HG03196 (cell line): ENCODE measurements around the gene TRIM75.
"Not testable (repeated sequence)": the region's sequence is repeated elsewhere in the genome, so short reads cannot be mapped to it uniquely, and the experiment has no call there.

Experiments
- ATAC-seq: cut with Tn5 transposase; IDR thresholded peaks from one replicate; pipeline ENCODE4 v1.9.1; 2021; ENCODE audit not compliant: unreplicated experiment

Gene TRIM75

GRCh38 chr4:165053645-165054044 lies at the start of gene TRIM75:
TSS of gene TRIM75 (plus strand) at chr4:165053866. CDS start at chr4:165059148, 5,282 bp downstream.
- no peak for ATAC-seq

- no peak for ATAC-seq
Observed at GRCh38 chr4:165005352-165005925, 48.2 kb upstream of the TRIM75 start.

DNA sequence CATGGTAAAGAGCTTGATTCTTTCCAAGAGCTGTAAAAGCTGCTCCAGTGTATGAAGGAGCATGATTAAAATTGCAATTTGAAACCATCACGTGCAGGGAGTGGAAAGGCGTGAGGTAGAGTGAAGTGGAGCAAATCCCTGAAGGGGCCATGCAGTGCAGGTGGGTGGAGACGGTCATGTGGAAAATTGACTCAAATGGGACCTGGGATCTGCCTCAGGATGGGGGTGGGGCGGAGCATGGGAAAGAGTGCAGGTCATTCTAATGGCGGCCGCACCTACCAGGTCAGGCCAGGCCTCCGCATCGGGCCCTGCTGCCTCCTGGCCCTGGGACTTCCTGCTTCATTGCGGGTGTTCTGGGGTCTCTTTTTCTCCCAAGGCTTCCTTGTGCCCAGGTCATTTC lies 47.2 kb upstream of the TRIM75 start:
- ATAC-seq: no peak

- ATAC-seq: no peak
Observed at GRCh38 chr4:165006886-165007285, 46.8 kb upstream of the TRIM75 start.

- no peak for ATAC-seq
Observed at GRCh38 chr4:165009493-165010227, 44.0 kb upstream of the TRIM75 start.

- no peak for ATAC-seq
Observed at GRCh38 chr4:165010487-165010886, 43.2 kb upstream of the TRIM75 start.

DNA sequence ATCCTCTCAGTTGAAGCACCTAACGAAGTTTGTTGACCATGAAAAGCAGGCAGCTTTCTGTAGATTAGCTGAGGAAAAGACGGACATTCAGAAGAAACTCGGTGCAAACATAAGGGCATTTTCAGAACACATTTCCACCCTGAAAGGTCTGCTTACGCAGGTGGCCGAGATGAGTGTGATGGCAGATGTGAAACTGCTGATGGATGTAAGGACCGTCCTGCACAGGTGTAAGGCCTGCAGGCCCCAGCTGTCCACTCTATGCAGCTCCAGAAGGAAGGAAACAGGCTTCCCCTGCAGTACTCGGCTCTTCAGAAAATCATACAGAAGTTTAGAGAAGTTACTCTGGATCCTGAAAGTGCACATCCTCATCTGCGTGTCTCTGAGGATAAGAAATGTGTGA lies 42.7 kb upstream of the TRIM75 start:
- no peak for ATAC-seq

DNA sequence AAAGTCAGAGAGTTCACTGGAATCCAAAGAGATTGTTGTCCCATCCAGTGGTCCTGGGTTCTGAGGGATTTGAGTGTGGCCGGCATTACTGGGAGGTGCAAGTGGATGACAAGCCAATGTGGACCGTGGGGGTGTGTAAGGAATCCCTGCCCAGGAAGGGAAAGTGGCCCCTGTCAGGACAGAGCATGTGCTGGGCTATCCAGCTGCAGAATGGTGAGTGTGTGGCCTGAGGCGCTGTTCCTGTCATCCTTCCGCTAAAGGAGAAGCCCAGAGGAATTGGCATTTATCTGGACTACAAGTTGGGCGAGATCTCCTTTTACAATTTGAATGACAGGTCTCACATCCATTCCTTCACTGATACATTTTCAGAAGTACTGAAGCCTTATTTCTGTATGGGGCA lies 42.3 kb upstream of the TRIM75 start:
- no peak for ATAC-seq

DNA sequence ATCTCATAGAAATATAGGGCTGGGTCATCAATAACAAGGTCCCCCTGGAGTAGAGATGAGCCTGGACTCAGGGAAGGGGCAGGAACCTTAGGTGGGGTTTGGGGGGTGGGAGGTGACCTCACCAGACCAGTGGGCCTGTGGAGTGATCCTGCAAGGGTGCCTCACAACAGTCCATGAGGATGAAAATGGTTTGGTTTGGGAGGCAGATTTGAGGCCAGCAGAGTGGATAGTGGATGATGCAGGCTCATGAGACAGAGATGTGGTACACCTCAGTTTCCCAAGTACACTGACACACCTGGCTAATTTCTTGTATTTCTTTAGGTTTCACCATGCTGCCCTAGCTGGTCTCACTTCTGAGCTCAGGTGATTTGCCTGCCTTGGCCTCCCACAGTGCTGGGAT lies 40.0 kb upstream of the TRIM75 start:
- ATAC-seq: no peak

DNA sequence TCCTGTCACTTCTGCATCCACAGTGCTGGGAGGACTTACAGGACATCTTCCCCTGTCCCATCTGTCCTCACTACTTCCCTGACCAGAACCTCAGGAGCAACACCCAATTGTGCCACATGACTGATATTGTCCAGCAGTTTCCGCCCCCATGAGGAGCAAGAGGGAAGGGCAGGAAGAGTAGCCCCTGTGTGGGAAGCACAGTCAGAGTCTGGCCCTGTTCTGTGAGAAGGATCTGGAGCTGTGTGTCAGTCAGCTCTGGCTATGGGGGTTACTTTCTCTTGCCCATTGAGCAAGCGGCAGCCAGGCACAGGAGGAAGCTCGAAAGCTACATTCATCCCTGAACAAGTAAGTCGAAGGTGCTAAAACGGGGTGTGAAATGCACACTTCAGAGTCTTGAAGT lies 36.7 kb upstream of the TRIM75 start:
- no peak for ATAC-seq

GRCh38 chr4:165019995-165020394 lies 33.7 kb upstream of the TRIM75 start:
- not testable (repeated sequence) for ATAC-seq

- ATAC-seq: not testable (repeated sequence)
Observed at GRCh38 chr4:165025782-165026181, 27.9 kb upstream of the TRIM75 start.

- ATAC-seq: no peak
Observed at GRCh38 chr4:165027762-165028402, 25.8 kb upstream of the TRIM75 start.

GRCh38 chr4:165031436-165032211 lies 22.0 kb upstream of the TRIM75 start, which contains the start of gene TRIM60:
TSS of gene TRIM60 (plus strand) at chr4:165031999. CDS start at chr4:165040073, 8,074 bp downstream.
- ATAC-seq: no peak

- no peak for ATAC-seq
Observed at GRCh38 chr4:165048170-165048569, 5.5 kb upstream of the TRIM75 start.

DNA sequence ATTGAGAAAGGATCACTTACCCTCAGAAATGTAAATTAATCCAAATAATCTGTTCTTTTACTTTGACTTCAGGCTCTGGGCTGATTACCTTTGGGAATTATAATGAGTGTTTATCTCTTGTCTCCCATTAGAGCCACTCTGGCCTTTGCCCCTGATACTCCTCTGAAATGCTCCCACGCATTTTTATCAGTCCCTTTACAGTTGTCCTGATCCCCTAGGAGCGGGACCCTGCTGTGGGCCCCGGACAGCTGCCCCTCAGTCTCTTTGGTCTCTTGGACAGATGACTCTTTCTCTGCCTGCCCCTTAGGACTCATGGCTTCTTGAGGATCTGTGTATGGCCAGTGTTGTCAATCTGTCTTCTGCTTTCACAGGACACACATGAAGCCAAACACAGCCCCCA lies 1.0 kb upstream of the TRIM75 start:
- ATAC-seq: no peak

DNA sequence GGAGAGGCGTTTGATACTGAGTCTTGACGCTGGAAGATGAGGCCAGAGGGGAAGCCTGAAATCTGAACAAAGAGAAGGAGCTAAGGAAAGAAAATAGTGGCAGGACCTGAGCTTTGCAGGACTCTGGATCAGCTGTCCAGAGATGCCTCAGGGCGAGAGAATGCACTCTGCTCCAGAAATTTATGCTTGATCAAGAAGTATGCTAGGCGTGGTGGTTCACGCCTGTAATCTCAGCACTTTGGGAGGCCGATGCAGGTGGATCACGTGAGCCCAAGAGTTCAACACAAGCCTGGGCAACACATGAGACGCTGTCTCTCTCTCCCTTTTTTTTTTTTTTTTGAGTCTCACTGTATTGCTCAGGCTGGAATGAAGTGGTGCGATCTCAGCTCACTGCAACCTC lies 1.9 kb downstream of the TRIM75 start:
- no peak for ATAC-seq

DNA sequence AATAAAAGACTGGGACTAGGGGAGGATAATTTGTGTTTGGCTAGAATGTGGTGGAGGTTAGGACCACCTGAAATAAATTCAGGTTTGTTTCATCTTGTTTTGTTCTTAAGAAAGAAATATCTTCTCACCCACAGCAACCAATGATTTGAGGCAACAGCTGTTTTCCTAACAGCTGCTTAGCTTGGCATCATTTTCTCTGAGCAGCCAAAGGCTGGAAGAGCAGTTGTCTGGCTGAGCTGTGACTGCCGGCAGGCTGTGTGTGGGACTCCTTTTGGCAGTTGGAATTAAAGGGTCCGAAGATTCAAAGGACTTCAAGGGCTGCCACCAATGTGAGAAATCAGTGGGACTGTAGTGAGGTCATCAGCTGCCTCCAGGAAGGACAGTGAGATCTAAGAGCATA lies 5.0 kb downstream of the TRIM75 start:
- no peak for ATAC-seq

DNA sequence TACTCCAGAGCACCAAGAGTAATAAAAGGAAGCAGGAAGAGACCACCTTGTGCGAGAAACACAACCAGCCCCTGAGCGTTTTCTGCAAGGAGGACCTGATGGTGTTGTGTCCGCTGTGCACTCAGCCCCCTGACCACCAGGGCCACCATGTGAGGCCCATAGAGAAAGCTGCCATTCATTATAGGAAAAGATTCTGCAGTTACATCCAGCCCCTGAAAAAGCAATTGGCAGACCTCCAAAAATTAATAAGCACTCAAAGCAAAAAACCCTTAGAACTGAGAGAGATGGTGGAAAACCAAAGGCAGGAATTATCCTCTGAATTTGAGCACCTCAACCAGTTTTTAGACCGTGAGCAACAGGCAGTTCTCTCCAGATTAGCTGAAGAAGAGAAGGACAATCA lies 5.7 kb downstream of the TRIM75 start:
- ATAC-seq: no peak

GRCh38 chr4:165060938-165061337 lies 7.3 kb downstream of the TRIM75 start:
- no peak for ATAC-seq

DNA sequence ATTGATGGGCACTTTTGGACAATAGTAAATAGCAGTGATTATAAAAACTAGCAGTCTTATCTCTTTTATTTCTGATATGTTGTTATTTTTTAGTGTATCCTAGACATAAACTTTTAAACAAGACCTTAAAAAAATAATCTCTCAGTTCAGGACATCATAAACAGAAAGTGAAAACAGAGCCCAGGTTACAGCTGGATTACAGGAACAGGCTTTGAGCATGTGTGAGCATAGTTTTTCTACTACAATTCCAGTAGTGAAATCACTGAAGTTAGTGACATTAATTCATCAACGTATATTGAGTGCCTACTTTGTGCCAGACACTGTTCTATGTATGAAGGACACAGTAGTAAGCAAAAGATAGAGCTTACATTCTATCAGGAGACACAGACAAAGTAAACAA lies 16.9 kb downstream of the TRIM75 start:
- no peak for ATAC-seq
